ENCODE results near the gene MT1H. TPM values are rescaled to one million over a fixed set of nuclear protein-coding genes. Genes with fewer than 3 reads are reported as not detected.

The MT1H gene
- total RNA-seq, 2 donors from 2014 or later, result 4.9 to 8.8 TPM

- Histone ChIP-seq H3K4me1 (peaks cover 24% of the 10 kb centered on the region), H3K4me3 (no peak overlapping the region), H3K9me3 (no peaks in the 10 kb centered on the region), H3K27ac (no peak overlapping the region), H3K36me3 (replicated peaks in 1 of 2; ENCODE audit: insufficient read depth in 1 of 2, low read depth in 2 of 2) (no peaks in the 10 kb centered on the region), H3K27me3 (no peaks in the 10 kb centered on the region)
- intact Hi-C loops (cut with DNase I), result no loop called here
- no peak for ATAC-seq
- no peak for DNase-seq
- 85 to 100% methylated on average over 2 of the region's 2 CpGs for WGBS, 2 donors
- TF ChIP-seq POLR2A (IDR thresholded peaks at IDR 0.05) (no peak), CTCF (IDR thresholded peaks at IDR 0.05) (no peak)
Measured at GRCh38 chr16:56641166-56641565, 28.4 kb upstream of the MT1H start.

GRCh38 chr16:56643080-56643778 is 26.4 kb upstream of the MT1H start:
- peak; percentile 88 to 95 (median 90) for DNase-seq
- H3K9me3 ChIP-seq, result no peaks in the 10 kb centered on the region
- 2% methylated on average over 16 to 42 of the region's 42 CpGs for WGBS, 2 donors
- TF ChIP-seq POLR2A (IDR thresholded peaks at IDR 0.05) (peak in 2 of 3 donors; percentile 63 to 68), CTCF (IDR thresholded peaks at IDR 0.05) (peak; percentile 34 to 90 (median 72))
- intact Hi-C loops (cut with DNase I), result no loop called here
- no peaks in the 10 kb centered on the region for H3K27me3 ChIP-seq
- peak overlapping the region; percentile 54 to 75 (median 70) for H3K27ac ChIP-seq
- H3K36me3 ChIP-seq (replicated peaks in 1 of 2; ENCODE audit: insufficient read depth in 1 of 2, low read depth in 2 of 2), result no peaks in the 10 kb centered on the region
- H3K4me1 ChIP-seq, result peaks cover 18% of the 10 kb centered on the region
- no peak overlapping the region for H3K4me3 ChIP-seq
- ATAC-seq, result peak; percentile 98

- Histone ChIP-seq H3K9me3 (no peaks in the 10 kb centered on the region), H3K4me3 (no peak overlapping the region), H3K27me3 (no peaks in the 10 kb centered on the region), H3K36me3 (replicated peaks in 1 of 2; ENCODE audit: insufficient read depth in 1 of 2, low read depth in 2 of 2) (no peaks in the 10 kb centered on the region), H3K27ac (peak overlapping the region in 3 of 4 donors; percentile 64 to 75 (median 75)), H3K4me1 (peaks cover 13% of the 10 kb centered on the region)
- ATAC-seq, result no peak
- no peak for TF ChIP-seq POLR2A (IDR thresholded peaks at IDR 0.05)
- WGBS, 2 donors, result 32 to 58% methylated on average over 5 of the region's 5 CpGs
- DNase-seq, result no peak
- intact Hi-C loops (cut with DNase I), result no loop called here
Measured at GRCh38 chr16:56643833-56644232, 25.8 kb upstream of the MT1H start.

- Histone ChIP-seq H3K36me3 (replicated peaks in 1 of 2; ENCODE audit: insufficient read depth in 1 of 2, low read depth in 2 of 2) (no peaks in the 10 kb centered on the region), H3K9me3 (no peaks in the 10 kb centered on the region), H3K4me1 (peaks cover 9% of the 10 kb centered on the region), H3K4me3 (no peak overlapping the region), H3K27ac (no peak overlapping the region), H3K27me3 (no peaks in the 10 kb centered on the region)
- ATAC-seq (no peak), DNase-seq (no peak)
- TF ChIP-seq CTCF (IDR thresholded peaks at IDR 0.05), result no peak
- no peak for TF ChIP-seq POLR2A (IDR thresholded peaks at IDR 0.05)
- 81 to 88% methylated on average over 1 of the region's 1 CpG for WGBS, 2 donors
- intact Hi-C loops (cut with DNase I), result no loop called here
Measured at GRCh38 chr16:56645311-56645710, 24.3 kb upstream of the MT1H start.

- Histone ChIP-seq H3K27me3 (no peaks in the 10 kb centered on the region), H3K36me3 (replicated peaks in 1 of 2; ENCODE audit: insufficient read depth in 1 of 2, low read depth in 2 of 2) (no peaks in the 10 kb centered on the region), H3K4me3 (no peak overlapping the region), H3K27ac (no peak overlapping the region), H3K4me1 (peaks cover 9% of the 10 kb centered on the region), H3K9me3 (no peaks in the 10 kb centered on the region)
- DNase-seq (no peak), ATAC-seq (no peak)
- 0% methylated on average over 1 of the region's 1 CpG for WGBS, 2 donors
- TF ChIP-seq POLR2A (IDR thresholded peaks at IDR 0.05) (no peak), CTCF (IDR thresholded peaks at IDR 0.05) (no peak)
- intact Hi-C loops (cut with DNase I), result no loop called here
Measured at GRCh38 chr16:56645838-56646237, 23.8 kb upstream of the MT1H start.
